ENCODE measurements around the gene PTPRM. TPM values are rescaled to one million over a fixed set of nuclear protein-coding genes. Genes with fewer than 3 reads are reported as not detected.
A peak's percentile ranks its signal among the peaks of the same experiment; 100 is the strongest.

PTPRM gene
- total RNA-seq = 100 to 1,000 TPM in 1 of 2 donors, 10 to 100 TPM in 1; 80.1 to 106 TPM

DNA sequence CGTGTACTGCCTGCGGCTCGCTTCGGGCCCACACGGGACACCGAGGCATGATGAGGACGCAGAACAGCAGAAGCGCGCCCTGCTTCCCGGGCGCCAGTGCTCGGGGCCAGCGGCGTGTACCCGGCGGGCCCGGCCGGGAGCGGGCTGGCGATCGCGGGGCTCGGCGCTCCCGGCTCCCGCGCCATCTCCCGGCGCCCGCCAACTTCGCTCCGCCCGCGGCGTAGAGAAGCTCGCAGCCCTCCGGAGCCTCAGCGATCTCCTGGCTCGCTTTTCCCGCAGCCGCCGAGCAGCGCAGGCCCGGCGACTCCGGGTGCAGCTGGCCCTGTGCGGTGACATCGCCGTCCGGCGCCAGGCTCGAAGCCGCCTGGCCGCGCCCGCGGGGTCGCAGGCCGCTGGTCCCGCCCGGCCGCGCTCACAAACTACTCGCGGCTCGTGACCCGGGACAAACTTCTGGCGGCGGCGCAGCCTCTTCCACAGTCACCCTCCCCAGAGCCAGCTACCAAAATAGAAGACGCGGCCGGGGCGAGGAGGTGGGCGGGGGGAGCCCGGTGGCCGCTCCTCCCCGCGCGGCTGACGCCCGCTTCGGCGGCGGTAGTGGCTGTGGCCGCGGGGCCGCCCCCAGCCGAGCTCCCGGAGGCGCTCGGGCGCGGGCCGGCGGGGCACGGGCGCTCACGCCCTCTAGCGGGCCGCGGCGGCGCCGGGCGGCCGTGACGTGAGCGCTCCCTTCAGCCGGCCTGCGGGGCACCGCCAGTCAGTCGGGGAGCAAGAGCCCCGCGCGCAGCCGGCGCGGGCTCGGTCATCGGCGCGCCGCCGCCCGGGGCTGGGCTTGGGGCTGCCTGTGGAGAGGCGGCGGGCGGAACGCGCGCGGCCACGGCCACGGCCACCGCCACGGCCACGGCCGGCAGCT is at the start of gene PTPRM:
PTPRM (plus strand) TSS at position 750 of the 907 bp plus-strand sequence. CDS start 503 bp downstream, outside the sequence.
- Histone ChIP-seq H3K27me3 (no peaks in the 10 kb centered on the region), H3K9me3 (no peaks in the 10 kb centered on the region), H3K4me1 (peaks cover 0 to 19% of the 10 kb centered on the region in 2 donors), H3K36me3 (no peaks in the 10 kb centered on the region), H3K27ac (peak within 1 kb of the TSS; percentile 98 to 99), H3K4me3 (peak within 1 kb of the TSS; percentile 91 to 94)
- peak; percentile 93 for DNase-seq (ENCODE audit: low spot score)
- peak; percentile 27 to 37 for TF ChIP-seq CTCF (IDR thresholded peaks at IDR 0.05)

DNA sequence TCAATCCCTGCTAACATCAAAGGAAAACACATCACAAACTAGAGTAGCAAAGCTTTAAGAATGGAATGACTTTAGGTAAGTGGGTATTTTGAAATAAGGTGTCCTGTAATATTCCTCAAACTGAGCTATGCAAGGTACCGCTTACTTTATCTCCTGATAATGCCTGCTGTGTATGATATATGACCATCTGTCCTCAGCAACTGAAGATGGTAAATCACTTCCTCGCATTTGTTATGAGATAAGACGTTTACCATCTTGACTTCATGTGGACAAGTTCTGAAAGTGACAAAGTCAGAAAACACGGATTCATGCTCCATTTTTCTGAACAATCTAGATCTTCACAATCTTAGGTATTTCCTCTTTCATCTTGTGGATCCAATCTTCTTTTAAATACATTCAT is 49.3 kb upstream of the PTPRM start:
- no peak for DNase-seq (ENCODE audit: low spot score)
- no peak overlapping the region for H3K27ac ChIP-seq
- no peaks in the 10 kb centered on the region for H3K27me3 ChIP-seq
- no peaks in the 10 kb centered on the region for H3K36me3 ChIP-seq
- no peak overlapping the region for H3K4me3 ChIP-seq
- H3K4me1 ChIP-seq = peaks cover 0 to 5% of the 10 kb centered on the region in 2 donors
- H3K9me3 ChIP-seq = no peaks in the 10 kb centered on the region
- no peak for TF ChIP-seq CTCF (IDR thresholded peaks at IDR 0.05)

DNA sequence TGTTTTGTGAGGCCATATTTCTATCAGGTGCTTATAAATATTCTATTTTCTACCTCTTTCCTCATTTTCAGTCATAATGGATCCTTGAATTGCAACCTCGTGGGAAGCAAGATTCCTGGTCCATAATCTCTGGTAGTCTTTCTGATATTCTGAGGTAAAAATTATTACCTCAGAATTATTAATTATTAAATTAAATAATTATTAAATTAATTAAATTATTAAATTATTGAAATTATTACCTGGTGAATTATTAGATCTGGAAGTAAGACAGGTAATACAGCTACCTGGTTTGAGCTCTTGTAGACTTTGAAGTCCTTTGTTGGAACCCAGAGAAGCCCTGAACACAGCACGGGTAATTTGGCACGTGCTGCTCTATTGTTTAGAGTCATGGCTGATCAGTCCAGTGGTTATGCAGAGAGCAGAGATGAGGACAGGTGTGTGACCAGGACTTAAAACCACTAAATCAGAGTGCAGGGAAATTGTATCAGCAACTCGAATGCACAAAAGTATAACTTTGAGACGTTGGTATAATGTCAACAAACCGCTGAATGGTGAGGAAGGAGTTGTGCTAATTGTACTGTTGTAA is 46.8 kb upstream of the PTPRM start:
- Histone ChIP-seq H3K9me3 (no peaks in the 10 kb centered on the region), H3K36me3 (no peaks in the 10 kb centered on the region), H3K4me1 (peaks cover 0 to 6% of the 10 kb centered on the region in 2 donors), H3K27me3 (no peaks in the 10 kb centered on the region), H3K27ac (no peak overlapping the region), H3K4me3 (no peak overlapping the region)
- no peak for TF ChIP-seq CTCF (IDR thresholded peaks at IDR 0.05)
- no peak for DNase-seq (ENCODE audit: low spot score)

DNA sequence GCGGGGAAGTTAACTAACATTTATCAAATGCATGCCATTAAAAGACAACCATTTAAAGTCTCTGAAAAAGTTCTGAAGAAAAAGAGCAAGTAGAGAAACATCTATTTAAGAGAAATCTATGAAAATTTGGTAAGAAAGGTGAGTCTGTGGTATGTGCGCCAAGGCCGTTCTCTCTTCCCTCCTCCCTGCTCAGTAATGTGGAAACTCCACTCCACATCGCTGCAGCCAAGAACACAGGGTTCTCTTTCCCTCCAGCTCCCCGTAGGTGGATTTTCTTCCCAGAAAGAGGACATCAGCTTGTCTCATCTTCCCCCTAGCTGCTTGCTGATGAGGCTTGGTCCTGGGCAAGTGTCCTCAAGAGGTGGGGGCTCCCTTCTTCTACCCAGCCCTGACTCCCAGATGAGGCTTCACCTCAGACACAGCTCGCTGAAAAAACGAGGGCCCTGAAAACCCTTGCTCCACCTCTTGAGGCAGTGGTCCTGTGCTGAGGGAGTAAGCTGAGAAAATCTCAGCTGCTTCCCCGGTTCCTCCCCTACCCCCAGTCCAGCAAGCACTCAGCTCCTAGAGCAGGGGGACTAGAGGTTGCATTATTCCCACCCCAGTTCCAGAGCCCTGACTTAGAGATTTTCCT is 45.8 kb upstream of the PTPRM start:
- Histone ChIP-seq H3K9me3 (no peaks in the 10 kb centered on the region), H3K27ac (no peak overlapping the region), H3K27me3 (no peaks in the 10 kb centered on the region), H3K4me3 (no peak overlapping the region), H3K36me3 (no peaks in the 10 kb centered on the region), H3K4me1 (peaks cover 0 to 6% of the 10 kb centered on the region in 2 donors)
- TF ChIP-seq CTCF (IDR thresholded peaks at IDR 0.05) = no peak
- DNase-seq (ENCODE audit: low spot score) = no peak

GRCh38 chr18:7523772-7524171 is 43.3 kb upstream of the PTPRM start:
- no peaks in the 10 kb centered on the region for H3K9me3 ChIP-seq

More at GRCh38 chr18:7523772-7524171, 43.3 kb upstream of the PTPRM start:
- peaks cover 0 to 6% of the 10 kb centered on the region in 2 donors for H3K4me1 ChIP-seq
- no peak for DNase-seq (ENCODE audit: low spot score)
- no peaks in the 10 kb centered on the region for H3K36me3 ChIP-seq
- no peak for TF ChIP-seq CTCF (IDR thresholded peaks at IDR 0.05)
- H3K27ac ChIP-seq = no peak overlapping the region
- H3K4me3 ChIP-seq = no peak overlapping the region
- H3K27me3 ChIP-seq = no peaks in the 10 kb centered on the region

Data from right atrium auricular region (tissue), 2 donors.